GM21619 (cell line): ENCODE measurements around the gene BHLHE40.

Source experiments
- ATAC-seq: cut with Tn5 transposase; IDR thresholded peaks from one replicate; pipeline ENCODE4 v1.9.1; 2021; ENCODE audit not compliant: unreplicated experiment

BHLHE40 gene

GRCh38 chr3:4982773-4983738, 3.8 kb downstream of the BHLHE40 start:
- no peak for ATAC-seq

- peak; percentile 41 for ATAC-seq
Measured at GRCh38 chr3:4983739-4984510, 4.7 kb downstream of the BHLHE40 start.

GRCh38 chr3:4984511-4984864, 5.3 kb downstream of the BHLHE40 start:
- no peak for ATAC-seq

- no peak for ATAC-seq
Measured at GRCh38 chr3:4985330-4986174, 6.3 kb downstream of the BHLHE40 start.

DNA sequence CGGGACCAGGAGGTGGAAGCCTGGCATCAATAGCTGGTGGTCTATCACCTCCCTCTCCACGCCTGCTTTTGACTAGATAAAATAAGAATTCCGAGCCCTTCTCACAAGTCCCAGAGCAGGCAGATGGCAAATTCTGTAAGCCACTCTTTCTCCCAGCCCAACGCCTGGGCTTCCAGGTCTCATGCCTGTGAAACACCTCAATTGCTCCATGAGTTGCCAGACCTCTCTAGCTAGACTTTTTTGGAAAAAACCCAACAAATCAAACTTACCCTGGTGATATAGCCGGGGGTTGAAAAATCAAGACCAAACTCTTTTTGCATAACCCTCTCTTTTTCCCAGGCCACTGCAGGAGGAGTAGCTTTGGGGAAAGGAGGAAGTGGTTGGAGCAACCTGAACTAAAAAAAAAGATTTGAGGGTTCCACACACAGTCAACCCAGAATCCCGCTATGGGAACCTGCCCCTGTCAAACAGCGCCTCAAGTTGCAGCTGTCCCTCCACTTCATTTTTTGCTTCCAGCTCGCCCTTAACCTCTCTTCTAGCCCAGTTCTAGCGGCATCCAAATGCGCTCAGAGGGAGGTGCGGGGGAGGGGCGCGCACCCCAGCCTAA, 7.0 kb downstream of the BHLHE40 start:
- ATAC-seq: peak; percentile 26

GRCh38 chr3:4986782-4987537, 7.7 kb downstream of the BHLHE40 start:
- peak; percentile 62 for ATAC-seq

GRCh38 chr3:4987538-4988296, 8.5 kb downstream of the BHLHE40 start:
- no peak for ATAC-seq

DNA sequence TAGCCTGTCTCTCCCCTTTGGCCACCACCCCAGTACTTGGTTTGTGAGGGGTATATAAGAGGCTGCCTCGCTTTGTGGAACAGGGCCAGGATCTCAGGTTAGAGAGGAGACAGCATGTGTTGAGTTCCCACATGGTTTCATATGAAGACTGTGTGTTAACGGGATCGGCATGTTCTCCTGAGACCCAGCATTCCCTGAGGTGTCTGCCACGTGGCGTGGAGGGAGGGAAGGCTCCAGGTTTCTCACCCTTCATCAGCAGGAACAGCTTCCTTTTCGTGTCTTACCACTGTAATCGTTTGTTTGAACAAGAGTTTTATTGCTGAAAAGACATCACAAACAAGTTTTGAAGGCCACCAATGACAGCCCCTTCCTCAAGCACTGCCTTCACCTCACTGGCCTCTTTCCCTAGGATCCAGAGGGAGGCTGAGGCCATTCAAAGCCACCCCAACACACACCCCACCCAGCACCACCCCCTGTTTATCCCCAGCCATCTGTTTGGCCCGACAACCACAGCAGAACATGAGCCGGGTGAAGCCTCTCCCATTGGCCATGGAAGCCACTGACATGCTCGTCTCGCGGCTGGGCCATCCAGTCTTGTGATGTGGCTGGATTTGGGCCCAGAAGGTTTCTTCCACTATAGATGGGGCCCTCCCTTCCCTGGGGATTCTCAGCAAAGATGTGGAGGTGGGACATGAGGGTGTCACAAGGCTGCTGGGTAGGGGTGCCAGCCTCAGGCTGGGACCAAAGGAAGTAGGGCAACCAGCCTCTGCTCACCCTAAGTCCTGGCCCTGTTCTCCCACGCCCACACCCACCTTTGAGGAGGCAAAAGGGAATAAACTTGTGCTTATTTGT, 10.0 kb downstream of the BHLHE40 start:
- no peak for ATAC-seq

- ATAC-seq: no peak
Measured at GRCh38 chr3:4990069-4990468, 10.8 kb downstream of the BHLHE40 start.

DNA sequence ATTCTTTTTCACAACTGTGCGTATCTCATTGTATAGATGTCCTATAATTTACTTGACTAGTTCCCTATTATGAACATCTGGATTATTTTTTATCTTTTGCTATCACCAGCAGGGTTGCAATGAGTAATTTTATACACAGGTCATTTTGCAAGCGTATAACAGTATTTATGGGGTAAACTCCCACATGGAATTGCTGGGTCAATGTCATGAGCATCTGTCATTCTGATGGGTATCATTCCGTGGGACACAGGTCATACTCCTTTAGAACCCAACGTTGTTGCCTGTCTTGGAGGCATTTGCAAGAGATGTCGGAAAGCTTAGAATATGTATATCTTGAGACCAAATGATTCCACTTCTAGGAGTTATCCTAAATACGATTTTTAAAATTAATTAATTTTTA, 12.9 kb downstream of the BHLHE40 start:
- no peak for ATAC-seq

DNA sequence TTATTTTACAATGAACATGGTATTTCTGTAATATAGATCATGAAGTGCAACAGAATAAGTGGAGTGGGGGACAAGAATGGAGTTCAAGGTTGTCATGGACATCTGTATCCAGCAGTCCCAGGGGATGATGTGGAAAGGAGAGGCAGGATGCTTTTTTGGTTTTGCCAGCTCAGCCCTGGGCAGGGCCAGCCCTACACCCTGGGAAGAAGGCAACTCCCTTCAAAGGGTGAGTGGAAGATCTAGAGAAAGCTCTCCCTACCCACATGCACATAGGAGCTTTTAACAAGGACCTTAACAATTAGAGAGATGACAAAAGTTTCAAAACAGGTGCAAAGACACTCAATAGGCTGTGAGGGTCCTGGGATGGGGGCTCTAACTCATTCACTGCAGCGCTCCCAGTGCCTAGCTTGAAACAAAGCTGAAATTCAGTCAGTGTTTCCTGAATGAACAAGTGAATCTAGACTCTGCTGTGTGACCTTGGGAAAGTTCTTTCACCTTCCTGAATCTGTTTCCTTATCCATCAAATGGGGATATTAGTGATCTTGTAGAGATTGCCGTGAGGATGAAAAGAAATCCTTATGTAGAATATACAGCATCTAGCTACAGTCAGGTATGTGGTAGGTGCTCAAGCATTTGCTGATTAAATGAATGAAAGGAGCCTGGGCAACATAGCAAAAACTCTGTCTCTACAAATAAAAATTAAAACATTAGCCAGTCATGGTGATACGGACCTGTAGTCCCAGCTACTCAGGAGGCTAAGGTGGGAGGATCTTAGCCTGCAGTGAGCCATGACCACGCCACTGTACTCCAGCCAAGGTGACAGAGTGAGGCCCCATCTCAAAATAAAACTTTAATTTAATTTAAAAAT, 14.3 kb downstream of the BHLHE40 start:
- no peak for ATAC-seq

DNA sequence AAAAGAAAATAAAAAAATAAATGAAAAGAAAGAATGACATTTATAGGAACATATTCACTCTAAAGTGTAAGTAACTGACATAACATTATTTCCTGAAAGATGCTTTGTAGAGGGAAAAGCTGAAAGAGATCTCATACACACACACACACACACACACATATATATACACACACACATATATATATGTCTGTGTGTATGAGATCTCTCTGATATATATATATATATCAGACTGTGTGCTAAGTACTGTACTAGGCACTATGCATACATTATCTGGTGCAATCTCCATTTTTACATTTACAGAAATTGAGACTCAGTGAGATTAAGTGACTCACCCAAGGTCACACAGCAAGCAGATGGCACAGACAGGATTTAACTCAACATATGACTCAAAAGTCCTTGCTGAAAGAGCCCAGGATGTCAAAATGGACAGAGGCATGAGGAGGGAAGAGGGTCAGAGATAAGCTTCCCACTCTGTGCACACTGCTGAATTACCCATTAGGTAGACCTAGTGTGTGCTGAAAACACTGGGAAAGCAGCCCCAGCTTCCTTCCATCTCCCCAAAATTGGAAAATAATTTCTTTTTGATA, 15.0 kb downstream of the BHLHE40 start:
- ATAC-seq: no peak

- ATAC-seq: no peak
Measured at GRCh38 chr3:4994823-4995499, 15.7 kb downstream of the BHLHE40 start.

DNA sequence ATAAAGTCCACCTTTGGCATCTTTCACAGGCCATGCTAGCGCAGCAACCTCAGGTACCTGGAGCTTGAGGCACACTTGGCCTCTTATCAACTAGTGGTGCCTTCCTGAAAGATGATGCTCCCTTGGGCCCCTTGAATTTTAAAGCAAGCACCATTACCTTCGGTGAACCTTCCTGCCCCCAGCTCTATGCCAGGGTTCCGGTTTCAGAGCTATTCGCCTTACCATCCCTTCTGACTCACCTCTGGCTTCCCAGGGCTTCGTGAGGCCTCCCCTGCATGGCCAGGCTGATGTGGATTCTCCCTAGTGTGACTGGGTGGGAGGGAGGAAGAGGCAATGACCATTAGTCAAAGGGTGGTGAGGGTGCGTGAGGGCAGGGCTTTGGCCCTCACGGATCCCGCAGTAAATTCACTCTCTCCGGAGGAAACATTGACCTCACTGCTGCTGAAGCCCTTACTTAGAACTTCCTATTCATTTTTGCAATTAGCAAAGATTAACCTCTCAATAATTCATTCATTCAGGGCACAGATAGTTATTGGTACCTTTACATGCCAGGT, 16.3 kb downstream of the BHLHE40 start:
- ATAC-seq: no peak

GRCh38 chr3:4996223-4996765, 17.1 kb downstream of the BHLHE40 start:
- no peak for ATAC-seq

- no peak for ATAC-seq
Measured at GRCh38 chr3:4996771-4997291, 17.6 kb downstream of the BHLHE40 start.
